Muscle of leg (tissue), 11 donors: Measurements from ENCODE around the gene RELA. TPM values are rescaled to one million over a fixed set of nuclear protein-coding genes. Genes with fewer than 3 reads are reported as not detected.
"Not testable (repeated sequence)": the region's sequence is repeated elsewhere in the genome, so short reads cannot be mapped to it uniquely, and the experiment has no call there.

Experiments
- DNase-seq: peaks from one replicate; pipeline ENCODE4 v3.0.0; 2013
- H3K27ac ChIP-seq: one replicate; pipeline ENCODE4 v1.5.1; 2013; ENCODE audit warnings: mild to moderate bottlenecking, low read length, control low read depth
- H3K27me3 ChIP-seq: one replicate; pipeline ENCODE4 v1.6.1; 2013; ENCODE audit warnings: low read length; ENCODE audit not compliant: control insufficient read depth, insufficient read depth
- H3K36me3 ChIP-seq: one replicate; pipeline ENCODE4 v1.6.1; 2013; ENCODE audit warnings: low read length; ENCODE audit not compliant: control insufficient read depth, insufficient read depth
- H3K4me1 ChIP-seq: one replicate; pipeline ENCODE4 v1.6.1; 2013; ENCODE audit warnings: low read length; ENCODE audit not compliant: control insufficient read depth, insufficient read depth
- H3K4me3 ChIP-seq: one replicate; pipeline ENCODE4 v1.5.1; 2013; ENCODE audit warnings: low read length, control low read depth
- H3K9me3 ChIP-seq: replicated peaks from 2 replicates; pipeline ENCODE4 v1.6.1; 2013; ENCODE audit warnings: low read depth, low read length; ENCODE audit not compliant: control insufficient read depth
- WGBS: methylation state at CpG from one replicate; pipeline ENCODE4 v1.1.5; 2013; ENCODE audit warnings: missing lambda C conversion rate; ENCODE audit not compliant: insufficient coverage; 5-methylcytosine and 5-hydroxymethylcytosine counted together
- polyA plus RNA-seq, 8 donors: library from polyadenylated mRNA; unstranded; fragments of 120-200 nt; gene quantifications; one replicate each; pipeline versions ENCODE4 v1.2.1 to v1.2.3, GENCODE V29; 2013; ENCODE audit warnings: inconsistent platforms in 1 of 8, low replicate concordance in 1 of 8; ENCODE audit not compliant: insufficient read length in 8 of 8, insufficient read depth in 1 of 8
- total RNA-seq: library from RNA; stranded (reverse); fragments of 120-200 nt; gene quantifications from one replicate; pipeline ENCODE4 v1.2.4, GENCODE V29; 2013

Gene RELA
- total and polyA plus RNA-seq, 9 donors = 18.8 to 54.2 (median 42.8) TPM

DNA sequence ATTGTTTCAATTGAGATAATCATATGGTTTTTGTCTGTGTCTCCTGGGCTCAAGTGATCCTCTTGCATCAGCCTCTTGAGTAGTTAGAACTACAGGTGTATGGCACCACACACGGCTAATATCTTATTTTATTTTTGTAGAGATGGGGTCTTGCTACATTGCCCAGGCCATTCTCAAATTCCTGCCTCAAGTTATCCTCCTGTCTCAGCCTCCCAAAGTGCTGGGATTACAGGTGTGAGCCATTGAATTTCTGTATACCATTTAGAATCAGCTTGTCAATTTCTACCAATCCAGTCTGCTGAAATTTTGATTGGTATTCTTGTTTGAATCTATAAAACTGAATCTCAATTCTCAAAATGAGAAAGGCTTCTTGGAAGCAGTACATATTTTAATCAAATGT lies 39.0 kb upstream of the RELA start:
- peaks cover 4% of the 10 kb centered on the region for H3K4me1 ChIP-seq
- DNase-seq = no peak
- H3K27ac ChIP-seq = no peak overlapping the region
- H3K36me3 ChIP-seq = no peaks in the 10 kb centered on the region
- H3K9me3 ChIP-seq = no peaks in the 10 kb centered on the region
- no CpG with 5 or more reads among the region's 1 CpG for WGBS
- no peak overlapping the region for H3K4me3 ChIP-seq
- peaks cover 4% of the 10 kb centered on the region for H3K27me3 ChIP-seq

GRCh38 chr11:65700399-65700798 lies 37.7 kb upstream of the RELA start:
- Histone ChIP-seq H3K4me3 (no peak overlapping the region), H3K9me3 (no peaks in the 10 kb centered on the region), H3K27ac (no peak overlapping the region), H3K27me3 (peaks cover 4% of the 10 kb centered on the region), H3K4me1 (no peaks in the 10 kb centered on the region), H3K36me3 (no peaks in the 10 kb centered on the region)
- WGBS = no CpG with 5 or more reads among the region's 3 CpGs
- DNase-seq = no peak

- H3K27me3 ChIP-seq = peaks cover 4% of the 10 kb centered on the region
- H3K27ac ChIP-seq = no peak overlapping the region
- 74% methylated on average over 7 of the region's 7 CpGs for WGBS
These were observed 36.6 kb upstream of the RELA start for GRCh38 chr11:65699306-65699705.

DNA sequence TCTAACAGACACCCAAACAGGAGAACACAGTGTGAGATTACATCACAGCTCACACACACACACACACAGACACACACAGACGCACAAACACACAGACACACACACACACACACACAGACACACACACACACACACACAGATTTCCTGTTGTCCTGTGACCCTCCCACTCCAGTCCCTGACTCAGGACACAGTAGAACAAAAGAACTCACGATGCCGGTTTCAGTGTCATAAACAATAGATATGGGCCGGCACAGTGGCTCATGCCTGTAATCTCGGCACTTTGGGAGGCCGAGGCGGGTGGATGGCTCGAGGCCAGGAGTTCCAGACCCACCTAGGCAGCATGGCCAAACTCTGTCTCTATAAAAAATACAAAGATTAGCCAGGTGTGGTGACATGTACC lies 35.5 kb upstream of the RELA start:
- H3K36me3 ChIP-seq = no peaks in the 10 kb centered on the region
- H3K4me3 ChIP-seq = no peak overlapping the region
- WGBS = 79% methylated on average over 5 of the region's 8 CpGs
- no peak for DNase-seq
- H3K27ac ChIP-seq = peak overlapping the region; percentile 20
- no peaks in the 10 kb centered on the region for H3K9me3 ChIP-seq
- no peaks in the 10 kb centered on the region for H3K4me1 ChIP-seq
- H3K27me3 ChIP-seq = peaks cover under 1% of the 10 kb centered on the region

More at GRCh38 chr11:65699306-65699705, 36.6 kb upstream of the RELA start:
- no peaks in the 10 kb centered on the region for H3K9me3 ChIP-seq
- DNase-seq = no peak
- H3K4me3 ChIP-seq = no peak overlapping the region
- H3K4me1 ChIP-seq = no peaks in the 10 kb centered on the region
- no peaks in the 10 kb centered on the region for H3K36me3 ChIP-seq

DNA sequence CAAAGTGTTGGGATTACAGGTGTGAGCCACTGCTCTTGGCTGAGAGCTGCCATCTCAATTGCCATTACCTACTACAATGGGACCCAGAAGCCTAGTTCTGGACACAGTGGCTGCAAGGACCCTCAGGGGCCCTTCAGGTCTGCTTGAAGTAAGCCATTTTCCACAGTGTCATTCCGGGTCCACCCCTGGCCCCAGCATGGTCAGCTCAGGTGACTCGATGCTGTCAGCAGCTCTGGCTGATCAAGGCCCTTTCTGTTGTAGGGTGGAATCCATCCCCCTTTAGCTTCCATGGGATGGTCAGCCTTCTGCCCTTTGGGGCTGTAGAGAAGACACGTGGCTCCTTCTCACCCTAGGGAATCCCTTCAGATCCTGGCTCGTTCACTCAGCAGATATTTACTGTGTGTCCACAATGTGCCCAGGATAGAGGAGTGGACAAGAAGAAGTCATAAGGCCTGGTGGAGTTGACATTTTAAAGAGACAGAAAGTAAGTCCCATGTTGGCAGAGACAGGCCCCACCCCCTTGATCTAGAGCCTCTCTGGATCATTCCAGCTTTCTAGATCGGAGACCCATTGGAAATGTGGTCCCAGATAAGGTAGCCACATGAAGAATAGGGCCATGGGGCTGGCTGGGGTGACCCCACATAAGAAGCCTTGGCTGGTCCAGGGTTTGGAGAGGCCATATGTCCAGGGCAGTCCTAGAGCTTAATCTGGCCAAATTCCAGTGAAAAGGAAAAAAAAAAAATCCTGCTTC lies 34.3 kb upstream of the RELA start:
- no peaks in the 10 kb centered on the region for H3K36me3 ChIP-seq
- no peak overlapping the region for H3K27ac ChIP-seq
- H3K27me3 ChIP-seq = no peaks in the 10 kb centered on the region
- no peak overlapping the region for H3K4me3 ChIP-seq
- H3K4me1 ChIP-seq = no peaks in the 10 kb centered on the region
- H3K9me3 ChIP-seq = no peaks in the 10 kb centered on the region
- no peak for DNase-seq
- 80% methylated on average over 3 of the region's 5 CpGs for WGBS

GRCh38 chr11:65695459-65696241 lies 32.9 kb upstream of the RELA start:
- Histone ChIP-seq H3K36me3 (no peaks in the 10 kb centered on the region), H3K4me1 (no peaks in the 10 kb centered on the region), H3K4me3 (no peak overlapping the region), H3K27me3 (no peaks in the 10 kb centered on the region), H3K27ac (peak overlapping the region; percentile 42), H3K9me3 (no peaks in the 10 kb centered on the region)
- peak; percentile 43 for DNase-seq
- 78% methylated on average over 11 of the region's 12 CpGs for WGBS

DNA sequence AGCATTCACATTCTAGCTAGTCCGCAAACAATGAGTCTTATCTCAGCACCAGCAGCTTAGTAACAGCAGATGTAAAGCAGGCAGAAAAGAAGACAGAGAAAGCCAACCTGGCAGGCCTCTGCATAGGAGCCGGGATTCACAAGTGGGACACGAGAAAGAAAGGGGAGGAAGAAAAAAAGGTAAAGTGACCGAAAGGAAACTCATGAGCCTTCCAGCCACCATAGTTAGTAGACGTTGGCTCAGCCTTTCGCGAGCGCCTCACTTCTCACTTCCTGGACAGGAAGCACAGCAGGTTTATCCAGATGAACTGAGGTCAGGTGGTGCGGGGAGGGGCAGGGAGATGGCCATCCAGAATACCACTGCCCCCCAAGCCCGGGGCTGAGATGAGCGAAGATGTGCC lies 29.7 kb upstream of the RELA start:
- Histone ChIP-seq H3K36me3 (no peaks in the 10 kb centered on the region), H3K4me3 (no peak overlapping the region), H3K27me3 (no peaks in the 10 kb centered on the region), H3K9me3 (no peaks in the 10 kb centered on the region), H3K4me1 (no peaks in the 10 kb centered on the region), H3K27ac (no peak overlapping the region)
- DNase-seq = no peak
- WGBS = 61% methylated on average over 7 of the region's 11 CpGs

DNA sequence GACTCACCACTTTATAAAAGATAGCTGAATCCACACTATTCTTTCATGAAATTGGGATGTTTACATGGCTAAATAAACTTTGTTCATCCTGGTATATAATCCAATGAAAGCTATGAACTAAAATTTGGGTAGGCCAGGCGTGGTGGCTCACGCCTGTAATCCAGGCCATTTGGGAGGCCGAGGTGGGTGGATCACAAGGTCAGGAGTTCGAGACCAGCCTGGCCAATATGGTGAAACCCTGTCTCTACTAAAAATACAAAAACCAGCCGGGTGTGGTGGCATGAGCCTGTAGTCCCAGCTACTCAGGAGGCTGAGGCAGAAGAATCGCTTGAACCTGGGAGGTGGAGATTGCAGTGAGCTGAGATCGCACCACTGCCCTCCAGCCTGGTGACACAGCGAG lies 29.1 kb upstream of the RELA start:
- not testable (repeated sequence) for H3K36me3 ChIP-seq, H3K9me3 ChIP-seq, H3K27me3 ChIP-seq, H3K27ac ChIP-seq, H3K4me1 ChIP-seq, DNase-seq, H3K4me3 ChIP-seq
- 86% methylated on average over 4 of the region's 8 CpGs for WGBS

DNA sequence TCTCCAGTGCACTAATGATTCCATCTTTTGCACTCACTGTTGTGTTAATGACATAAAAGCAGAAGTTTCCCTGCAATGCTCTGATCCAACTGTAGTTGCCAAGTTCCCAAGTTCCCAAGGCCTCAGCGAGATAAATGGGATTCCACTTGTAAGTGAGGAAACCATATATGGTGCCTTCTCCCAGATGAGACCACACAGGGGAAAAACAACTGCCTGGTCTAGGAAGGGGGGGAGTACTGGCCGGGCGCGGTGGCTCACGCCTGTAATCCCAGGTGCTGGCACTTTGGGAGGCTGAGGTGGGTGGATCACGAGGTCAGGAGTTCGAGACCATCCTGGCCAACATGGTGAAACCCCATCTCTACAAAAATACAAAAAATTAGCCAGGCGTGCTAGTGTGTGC lies 23.3 kb upstream of the RELA start:
- H3K4me1 ChIP-seq = no peaks in the 10 kb centered on the region
- H3K9me3 ChIP-seq = no peaks in the 10 kb centered on the region
- DNase-seq = no peak
- H3K36me3 ChIP-seq = no peaks in the 10 kb centered on the region
- no peak overlapping the region for H3K4me3 ChIP-seq
- WGBS = 56% methylated on average over 1 of the region's 8 CpGs
- peaks cover 3% of the 10 kb centered on the region for H3K27me3 ChIP-seq
- H3K27ac ChIP-seq = no peak overlapping the region

GRCh38 chr11:65683480-65683879 lies 20.8 kb upstream of the RELA start:
- H3K9me3 ChIP-seq, DNase-seq: not testable (repeated sequence)
- 50% methylated on average over 1 of the region's 6 CpGs for WGBS

More at GRCh38 chr11:65683480-65683879, 20.8 kb upstream of the RELA start:
- H3K4me1 ChIP-seq, H3K27ac ChIP-seq, H3K4me3 ChIP-seq, H3K27me3 ChIP-seq, H3K36me3 ChIP-seq: not testable (repeated sequence)
